Left colon (tissue), 2 donors: Measurements from ENCODE around the gene CST7. TPM values are rescaled to one million over a fixed set of nuclear protein-coding genes. Genes with fewer than 3 reads are reported as not detected.

Experiments
- ATAC-seq: fragments of 200-7000 bp; cut with Tn5 transposase; one replicate; pipeline ENCODE4 v1.9.1; 2020; ENCODE audit warnings: mild to moderate bottlenecking, moderate library complexity
- DNase-seq, 2 donors: peaks; one replicate each; pipeline ENCODE4 v3.0.0-alpha.2; 2020
- intact Hi-C, 2 donors: fragments of 100-400 bp; cut with DNase I in 1 of 2; cut with micrococcal nuclease in 1 of 2; formaldehyde crosslinking; loops; one replicate each; pipeline versions ENCODE4 v1.11.2 to v1.14.0; 2022; cut with DNase I, micrococcal nuclease
- total RNA-seq, 2 donors: library from RNA; stranded (reverse); fragmentation: NEBNext Ultra II Directional; extraction: Animal tissue kit (Norgen Biotek cat#: 25700); gene quantifications; one replicate each; pipeline ENCODE4 v1.2.1, GENCODE V29; 2021
- donor health status: DM: no; HTN: no; CAD: no.
- donor health status: DM: yes; HTN: yes; CAD: no.

CST7 gene
- total RNA-seq, 2 donors from 2014 or later, result 0.85 to 1.8 TPM

DNA sequence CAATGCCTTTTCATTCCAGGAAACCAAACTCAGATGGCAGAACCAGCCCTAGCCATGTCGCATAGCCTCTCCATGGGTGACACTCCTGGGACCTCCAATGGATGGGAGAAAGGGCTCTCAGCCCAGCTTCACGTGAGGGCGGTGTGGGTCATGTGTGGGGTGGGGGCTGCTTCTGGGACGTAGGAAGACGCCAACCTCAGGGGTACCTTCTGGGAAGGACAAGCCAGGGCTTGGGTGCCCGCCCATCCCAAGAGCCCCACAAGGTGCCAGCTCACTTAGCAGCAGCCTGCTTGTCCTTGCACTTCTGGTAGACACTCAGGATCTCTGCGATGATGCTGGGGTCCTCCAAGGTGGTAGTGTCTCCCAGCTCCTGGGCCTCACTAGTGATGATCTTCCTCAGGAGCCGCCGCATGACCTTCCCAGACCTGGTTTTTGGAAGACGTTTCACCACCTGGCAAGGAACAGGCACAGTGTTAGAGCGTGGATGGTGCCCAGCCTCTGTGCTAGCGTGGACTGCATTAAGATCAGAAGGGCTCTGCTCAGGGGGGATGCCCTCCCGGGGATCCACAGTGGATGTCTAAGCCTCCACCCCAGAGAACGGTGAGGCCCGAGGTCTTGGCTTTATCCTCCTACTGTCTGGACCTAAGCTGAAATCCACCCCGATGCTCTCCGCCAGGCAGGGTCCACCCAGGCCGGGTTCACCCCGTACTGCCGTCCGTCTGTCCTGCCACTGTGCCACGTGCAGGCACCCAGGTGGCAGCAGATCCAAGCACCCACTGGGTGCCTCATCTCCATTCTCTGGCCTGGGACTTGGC is 58.6 kb downstream of the CST7 start:
- ATAC-seq (no peak), DNase-seq (peak in 1 of 2 donors; percentile 21)
- intact Hi-C loops, result no loop called here

DNA sequence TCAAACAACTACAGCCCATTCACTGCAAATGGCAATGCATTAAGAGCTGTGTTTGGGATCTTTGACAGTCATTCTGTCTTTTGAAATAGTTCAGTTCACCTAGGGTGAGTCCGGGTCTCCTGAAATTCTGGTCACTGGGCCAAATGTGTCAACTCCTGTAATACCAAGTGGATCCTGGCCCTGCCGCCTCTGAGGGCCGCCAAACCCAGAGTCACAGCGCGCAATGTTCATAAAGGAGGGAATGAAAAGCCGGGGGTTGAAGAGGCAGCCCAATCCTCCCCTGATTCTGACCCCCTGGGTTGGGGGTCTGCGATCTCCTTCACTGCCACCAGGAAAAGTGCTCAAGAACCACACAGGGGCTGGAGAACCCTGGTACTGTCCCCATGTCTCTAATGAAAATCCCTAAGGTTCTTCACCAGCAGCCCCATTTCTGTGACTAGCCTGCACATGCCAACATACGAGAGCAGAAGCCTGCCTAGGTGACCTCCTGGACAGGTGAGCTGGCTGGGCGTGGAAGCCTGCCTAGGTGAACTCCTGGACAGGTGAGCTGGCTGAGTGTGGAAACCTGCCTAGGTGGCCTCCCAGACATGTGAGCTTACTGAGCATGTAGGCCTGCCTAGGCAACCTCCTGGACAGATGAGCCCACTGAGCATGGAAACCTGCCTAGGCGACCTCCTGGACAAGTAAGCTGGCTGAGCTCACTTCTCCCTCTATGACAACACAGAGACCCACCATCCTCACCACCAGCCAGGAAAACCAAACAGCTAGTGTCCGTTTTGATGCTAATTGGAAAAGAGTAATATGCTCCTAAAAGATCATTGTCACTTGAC is 59.5 kb downstream of the CST7 start:
- intact Hi-C loops, result no loop called here
- ATAC-seq (no peak), DNase-seq (peak in 1 of 2 donors; percentile 23)

Other genes starting within 250 kb of the CST7 start
- gene APMAP, start 43.5 kb downstream of the CST7 start, total RNA-seq, result 10 to 100 TPM; 44.5 to 53.4 TPM
- gene ACSS1, start 108.9 kb downstream of the CST7 start, total RNA-seq, result 10 to 100 TPM; 37.8 to 43.6 TPM
- not detected for gene VSX1, start 132.9 kb downstream of the CST7 start, total RNA-seq
- 100 to 1,000 TPM; 135 to 157 TPM for gene ENTPD6, start 246.4 kb downstream of the CST7 start, total RNA-seq